ENCODE data around the gene GCAT. TPM values are rescaled to one million over a fixed set of nuclear protein-coding genes. Genes with fewer than 3 reads are reported as not detected.
A peak's percentile ranks its signal among the peaks of the same experiment; 100 is the strongest.

The GCAT gene
- total and polyA plus RNA-seq, 2 of the 13 experiments (the other 11 are each of a cell fraction or from before 2014, with no cell fraction given) = 28.0 to 50.3 TPM

DNA sequence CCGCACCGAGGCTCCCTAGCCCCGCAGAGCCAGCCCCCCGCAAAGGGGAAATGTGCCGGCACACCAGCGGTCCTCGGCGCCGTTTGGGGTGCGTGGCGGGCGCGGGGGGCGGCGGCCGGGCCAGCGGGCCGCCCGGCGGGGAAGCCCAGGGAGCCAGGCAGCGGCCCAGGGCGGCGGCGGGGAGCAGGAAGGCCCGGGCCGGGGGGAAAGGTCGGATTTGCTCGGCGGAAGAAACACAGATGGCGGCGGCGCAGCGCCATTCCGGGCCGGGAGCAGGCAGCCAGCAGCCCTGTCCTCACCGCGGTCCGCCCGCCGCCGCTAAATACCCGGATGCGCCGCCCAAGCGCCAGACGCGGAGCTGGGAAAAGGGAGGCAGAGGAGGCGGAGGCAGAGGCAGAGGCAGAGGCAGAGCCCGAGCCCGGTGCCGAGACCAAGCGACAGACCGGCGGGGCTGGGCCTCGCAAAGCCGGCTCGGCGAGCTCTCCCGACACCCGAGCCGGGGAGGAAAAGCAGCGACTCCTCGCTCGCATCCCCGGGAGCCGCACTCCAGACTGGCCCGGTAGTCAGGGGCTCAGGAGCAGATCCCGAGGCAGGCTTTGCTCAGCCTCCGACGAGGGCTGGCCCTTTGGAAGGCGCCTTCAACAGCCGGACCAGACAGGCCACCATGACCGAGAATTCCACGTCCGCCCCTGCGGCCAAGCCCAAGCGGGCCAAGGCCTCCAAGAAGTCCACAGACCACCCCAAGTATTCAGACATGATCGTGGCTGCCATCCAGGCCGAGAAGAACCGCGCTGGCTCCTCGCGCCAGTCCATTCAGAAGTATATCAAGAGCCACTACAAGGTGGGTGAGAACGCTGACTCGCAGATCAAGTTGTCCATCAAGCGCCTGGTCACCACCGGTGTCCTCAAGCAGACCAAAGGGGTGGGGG lies 2.6 kb upstream of the GCAT start (continued):
- TF ChIP-seq ZNF468 (CRISPR knock-in tag; IDR thresholded peaks at IDR 0.05) = no peak
- 0 out of 2 replicates have a peak, but pooled peaks have one; percentile 28 for TF ChIP-seq ZNF431 (CRISPR knock-in tag; IDR thresholded peaks at IDR 0.05; ENCODE audit: borderline replicate concordance, low read depth)
- no peak for TF ChIP-seq ZBTB8A (CRISPR knock-in tag; IDR thresholded peaks at IDR 0.05; ENCODE audit: borderline replicate concordance, low read depth)
- TF ChIP-seq TBP (CRISPR knock-in tag; IDR thresholded peaks at IDR 0.05) = no peak
- TF ChIP-seq E2F2 (CRISPR knock-in tag; IDR thresholded peaks at IDR 0.05; ENCODE audit: borderline replicate concordance) = peak; percentile 19; the same call in 1 of the 2 replicates

- intact Hi-C loops (cut with micrococcal nuclease; ENCODE audit: unreplicated experiment) = loop anchor here (10.0 kb wide), 1 partner anchor 151 kb away; the partner anchor contains the start of gene PDXP
- H3K36me3 ChIP-seq (replicated peaks in 1 of 2; ENCODE audit: control insufficient read depth in 1 of 2, insufficient read depth in 2 of 2, low read length in 2 of 2) = no peaks in the 10 kb centered on the region
- in situ Hi-C loops (cut with HindIII; ENCODE audit: extremely low pct_ligation_motif_present, low pct_unique_long_range_greater_than_20kb) = no loop called here
- no peaks in the 10 kb centered on the region for H3K9me3 ChIP-seq (ENCODE audit: low read length)
- H3K27ac ChIP-seq (ENCODE audit: extremely low read length, insufficient read depth, low read length) = peak overlapping the region; percentile 77
- peaks cover 33% of the 10 kb centered on the region for H3K4me1 ChIP-seq (ENCODE audit: insufficient read depth, low read length)
- peak overlapping the region; percentile 78 to 95 (median 93) for H3K4me3 ChIP-seq (replicated peaks in 1 of 3; ENCODE audit: insufficient read depth in 1 of 3, low read depth in 2 of 3, low read length in 3 of 3)
- WGBS (ENCODE audit: low lambda C conversion rate) = under 1% methylated on average over 7 of the region's 10 CpGs
- ATAC-seq (no peak), DNase-seq (ENCODE audit: low spot score) (no peak), FAIRE-seq (no peak)
- no peak overlapping the region for H2AFZ ChIP-seq (ENCODE audit: low read length)
- ChIA-PET POLR2A (interaction anchor here (0.7 to 8.6 kb wide), 23 partner anchors 9 to 198 kb away, joined by 3 to 127 read pairs (median 7); partner anchors contain the start of genes C22orf23, GGA1, LGALS1 and PDXP), CTCF (ENCODE audit: low intra/inter-chr PET ratio, low total read pairs) (no interaction called here)
- peaks cover 25% of the 10 kb centered on the region for H3K79me2 ChIP-seq (ENCODE audit: insufficient read depth, low read length)
- no peaks in the 10 kb centered on the region; a peak in 1 of 5 replicates for H3K27me3 ChIP-seq (ENCODE audit: control insufficient read depth in 1 of 2, insufficient read depth in 2 of 2, low read length in 2 of 2)
- H3K4me2 ChIP-seq (ENCODE audit: low read depth, low read length) = peak overlapping the region; percentile 97
- peak overlapping the region; percentile 88 for H3K9ac ChIP-seq (ENCODE audit: insufficient read depth, low read depth, low read length)
- no TSS peak for BruUV-seq (replicated peaks)
- peaks cover 42% of the 10 kb centered on the region; the same call in 1 of the 2 replicates for H4K20me1 ChIP-seq (ENCODE audit: insufficient read depth, low read length)
- TF ChIP-seq, protein P1, sequence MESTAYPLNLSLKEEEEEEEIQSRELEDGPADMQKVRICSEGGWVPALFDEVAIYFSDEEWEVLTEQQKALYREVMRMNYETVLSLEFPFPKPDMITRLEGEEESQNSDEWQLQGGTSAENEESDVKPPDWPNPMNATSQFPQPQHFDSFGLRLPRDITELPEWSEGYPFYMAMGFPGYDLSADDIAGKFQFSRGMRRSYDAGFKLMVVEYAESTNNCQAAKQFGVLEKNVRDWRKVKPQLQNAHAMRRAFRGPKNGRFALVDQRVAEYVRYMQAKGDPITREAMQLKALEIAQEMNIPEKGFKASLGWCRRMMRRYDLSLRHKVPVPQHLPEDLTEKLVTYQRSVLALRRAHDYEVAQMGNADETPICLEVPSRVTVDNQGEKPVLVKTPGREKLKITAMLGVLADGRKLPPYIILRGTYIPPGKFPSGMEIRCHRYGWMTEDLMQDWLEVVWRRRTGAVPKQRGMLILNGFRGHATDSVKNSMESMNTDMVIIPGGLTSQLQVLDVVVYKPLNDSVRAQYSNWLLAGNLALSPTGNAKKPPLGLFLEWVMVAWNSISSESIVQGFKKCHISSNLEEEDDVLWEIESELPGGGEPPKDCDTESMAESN (CRISPR knock-in tag; conservative IDR thresholded peaks at IDR 0.05) = 0 out of 2 replicates have a peak, but pooled peaks have one; percentile 6
- TF ChIP-seq KLF13 (CRISPR knock-in tag; IDR thresholded peaks at IDR 0.05) = no peak
- TF ChIP-seq, protein P2, sequence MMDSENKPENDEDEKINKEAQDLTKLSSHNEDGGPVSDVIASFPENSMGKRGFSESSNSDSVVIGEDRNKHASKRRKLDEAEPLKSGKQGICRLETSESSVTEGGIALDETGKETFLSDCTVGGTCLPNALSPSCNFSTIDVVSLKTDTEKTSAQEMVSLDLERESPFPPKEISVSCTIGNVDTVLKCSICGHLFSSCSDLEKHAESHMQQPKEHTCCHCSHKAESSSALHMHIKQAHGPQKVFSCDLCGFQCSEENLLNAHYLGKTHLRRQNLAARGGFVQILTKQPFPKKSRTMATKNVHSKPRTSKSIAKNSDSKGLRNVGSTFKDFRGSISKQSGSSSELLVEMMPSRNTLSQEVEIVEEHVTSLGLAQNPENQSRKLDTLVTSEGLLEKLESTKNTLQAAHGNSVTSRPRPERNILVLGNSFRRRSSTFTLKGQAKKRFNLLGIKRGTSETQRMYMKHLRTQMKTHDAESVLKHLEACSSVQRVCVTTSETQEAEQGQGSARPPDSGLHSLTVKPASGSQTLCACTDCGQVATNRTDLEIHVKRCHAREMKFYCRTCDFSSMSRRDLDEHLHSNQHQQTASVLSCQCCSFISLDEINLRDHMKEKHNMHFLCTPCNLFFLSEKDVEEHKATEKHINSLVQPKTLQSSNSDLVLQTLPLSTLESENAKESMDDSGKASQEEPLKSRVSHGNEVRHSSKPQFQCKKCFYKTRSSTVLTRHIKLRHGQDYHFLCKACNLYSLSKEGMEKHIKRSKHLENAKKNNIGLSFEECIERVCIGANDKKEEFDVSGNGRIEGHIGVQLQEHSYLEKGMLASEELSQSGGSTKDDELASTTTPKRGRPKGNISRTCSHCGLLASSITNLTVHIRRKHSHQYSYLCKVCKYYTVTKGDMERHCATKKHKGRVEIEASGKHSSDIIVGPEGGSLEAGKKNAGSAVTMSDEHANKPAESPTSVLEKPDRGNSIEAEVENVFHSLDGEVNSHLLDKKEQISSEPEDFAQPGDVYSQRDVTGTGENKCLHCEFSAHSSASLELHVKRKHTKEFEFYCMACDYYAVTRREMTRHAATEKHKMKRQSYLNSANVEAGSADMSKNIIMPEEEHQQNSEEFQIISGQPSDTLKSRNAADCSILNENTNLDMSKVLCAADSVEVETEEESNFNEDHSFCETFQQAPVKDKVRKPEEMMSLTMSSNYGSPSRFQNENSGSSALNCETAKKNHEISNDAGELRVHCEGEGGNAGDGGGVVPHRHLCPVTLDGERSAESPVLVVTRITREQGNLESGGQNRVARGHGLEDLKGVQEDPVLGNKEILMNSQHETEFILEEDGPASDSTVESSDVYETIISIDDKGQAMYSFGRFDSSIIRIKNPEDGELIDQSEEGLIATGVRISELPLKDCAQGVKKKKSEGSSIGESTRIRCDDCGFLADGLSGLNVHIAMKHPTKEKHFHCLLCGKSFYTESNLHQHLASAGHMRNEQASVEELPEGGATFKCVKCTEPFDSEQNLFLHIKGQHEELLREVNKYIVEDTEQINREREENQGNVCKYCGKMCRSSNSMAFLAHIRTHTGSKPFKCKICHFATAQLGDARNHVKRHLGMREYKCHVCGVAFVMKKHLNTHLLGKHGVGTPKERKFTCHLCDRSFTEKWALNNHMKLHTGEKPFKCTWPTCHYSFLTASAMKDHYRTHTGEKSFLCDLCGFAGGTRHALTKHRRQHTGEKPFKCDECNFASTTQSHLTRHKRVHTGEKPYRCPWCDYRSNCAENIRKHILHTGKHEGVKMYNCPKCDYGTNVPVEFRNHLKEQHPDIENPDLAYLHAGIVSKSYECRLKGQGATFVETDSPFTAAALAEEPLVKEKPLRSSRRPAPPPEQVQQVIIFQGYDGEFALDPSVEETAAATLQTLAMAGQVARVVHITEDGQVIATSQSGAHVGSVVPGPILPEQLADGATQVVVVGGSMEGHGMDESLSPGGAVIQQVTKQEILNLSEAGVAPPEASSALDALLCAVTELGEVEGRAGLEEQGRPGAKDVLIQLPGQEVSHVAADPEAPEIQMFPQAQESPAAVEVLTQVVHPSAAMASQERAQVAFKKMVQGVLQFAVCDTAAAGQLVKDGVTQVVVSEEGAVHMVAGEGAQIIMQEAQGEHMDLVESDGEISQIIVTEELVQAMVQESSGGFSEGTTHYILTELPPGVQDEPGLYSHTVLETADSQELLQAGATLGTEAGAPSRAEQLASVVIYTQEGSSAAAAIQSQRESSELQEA (CRISPR knock-in tag; IDR thresholded peaks at IDR 0.05; ENCODE audit: not compliant biosample characterization) = no peak
Measured at GRCh38 chr22:37805810-37806277, 1.9 kb upstream of the GCAT start.
